ENCODE measurements around the gene F2RL3.

F2RL3 gene

DNA sequence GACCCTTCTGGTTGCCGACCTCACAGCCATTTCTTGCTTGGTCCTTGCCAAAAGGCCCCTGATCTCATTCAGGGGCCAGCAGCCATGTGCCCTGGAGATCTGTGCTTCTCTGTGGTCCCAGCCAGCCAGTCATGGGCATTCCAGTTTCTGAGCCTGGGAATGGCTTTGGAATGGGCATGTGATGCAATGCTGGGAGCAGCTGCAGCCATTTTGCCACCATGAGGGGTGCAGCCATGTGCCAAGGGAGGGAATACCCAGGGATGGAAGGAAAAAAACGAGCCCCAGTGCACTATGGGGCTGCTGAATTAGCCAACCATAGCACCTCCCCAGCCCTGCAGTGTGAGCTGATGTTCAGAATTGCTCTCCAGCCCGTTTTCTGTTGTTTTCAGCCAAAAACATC, 26.3 kb downstream of the F2RL3 start:
- Histone ChIP-seq H3K9me3 (replicated peaks in 1 of 2; ENCODE audit: control insufficient read depth in 2 of 2, insufficient read depth in 1 of 2, low read depth in 1 of 2, low read length in 2 of 2) (peaks cover 32 to 41% of the 10 kb centered on the region in 2 donors), H3K4me2 (ENCODE audit: insufficient read depth, low read length, poor library complexity, severe bottlenecking) (no peak overlapping the region), H2BK15ac (ENCODE audit: low read length) (no peak overlapping the region), H3K4me1 (ENCODE audit: control insufficient read depth in 2 of 2, insufficient read depth in 1 of 2, low read depth in 1 of 2, low read length in 2 of 2) (no peaks in the 10 kb centered on the region), H3K9ac (ENCODE audit: low read depth, low read length, poor library complexity) (no peak overlapping the region), H2BK5ac (ENCODE audit: low read length) (no peak overlapping the region), H3K27me3 (ENCODE audit: control insufficient read depth in 3 of 3, insufficient read depth in 3 of 3, low read depth in 1 of 3, low read length in 3 of 3) (no peaks in the 10 kb centered on the region), H3K18ac (ENCODE audit: low read length) (no peak overlapping the region), H2AK5ac (ENCODE audit: low read depth, low read length) (no peak overlapping the region), H3K14ac (ENCODE audit: low read length) (no peak overlapping the region), H3K4me3 (ENCODE audit: low read length in 2 of 2) (no peak overlapping the region), H3K23ac (ENCODE audit: low read depth, low read length, poor library complexity) (no peak overlapping the region), H2BK12ac (ENCODE audit: low read length) (no peak overlapping the region), H4K91ac (ENCODE audit: low read depth, low read length, poor library complexity) (no peak overlapping the region), H2AFZ (ENCODE audit: low read length) (no peak overlapping the region), H3K27ac (replicated peaks; ENCODE audit: low read length) (no peak overlapping the region), H2BK120ac (ENCODE audit: low read depth, low read length) (no peak overlapping the region), H4K8ac (ENCODE audit: low read depth, low read length) (no peak overlapping the region), H3K36me3 (replicated peaks in 1 of 2; ENCODE audit: control insufficient read depth in 2 of 2, insufficient read depth in 2 of 2, low read length in 2 of 2) (peaks cover 0 to 27% of the 10 kb centered on the region in 2 donors), H3K79me1 (ENCODE audit: low read depth, low read length) (no peaks in the 10 kb centered on the region), H3K4ac (ENCODE audit: low read length) (no peak overlapping the region)
- DNase-seq (ENCODE audit: low spot score), result no peak
- no CpG with 5 or more reads among the region's 3 CpGs for WGBS, 2 donors (ENCODE audit: extremely low coverage in 2 of 2, insufficient read length in 2 of 2, insufficient replicate concordance in 1 of 2)

DNA sequence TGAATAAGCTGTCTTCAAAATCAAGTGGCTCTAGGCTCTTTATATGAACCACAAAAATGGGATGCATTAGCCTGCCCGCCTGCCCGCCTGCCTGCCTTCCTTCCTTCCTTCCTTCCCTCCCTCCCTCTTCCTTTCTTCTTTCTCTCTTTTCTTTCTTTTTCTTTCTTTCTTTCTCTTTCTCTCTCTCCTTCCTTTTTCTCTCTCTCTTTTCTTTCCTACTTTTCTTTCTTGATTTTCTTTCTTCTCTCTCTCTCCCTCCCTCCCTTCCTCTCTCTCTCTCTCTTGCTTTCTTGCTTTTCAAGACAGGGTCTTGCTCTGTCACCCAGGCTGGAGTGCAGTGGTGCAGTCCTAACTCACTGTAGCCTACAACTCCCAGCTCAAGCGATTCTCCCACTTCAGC, 26.9 kb downstream of the F2RL3 start:
- H3K9ac ChIP-seq (ENCODE audit: low read depth, low read length, poor library complexity), result no peak overlapping the region
- peaks cover 0 to 23% of the 10 kb centered on the region in 2 donors for H3K36me3 ChIP-seq (replicated peaks in 1 of 2; ENCODE audit: control insufficient read depth in 2 of 2, insufficient read depth in 2 of 2, low read length in 2 of 2)
- no peak overlapping the region for H3K14ac ChIP-seq (ENCODE audit: low read length)

DNA sequence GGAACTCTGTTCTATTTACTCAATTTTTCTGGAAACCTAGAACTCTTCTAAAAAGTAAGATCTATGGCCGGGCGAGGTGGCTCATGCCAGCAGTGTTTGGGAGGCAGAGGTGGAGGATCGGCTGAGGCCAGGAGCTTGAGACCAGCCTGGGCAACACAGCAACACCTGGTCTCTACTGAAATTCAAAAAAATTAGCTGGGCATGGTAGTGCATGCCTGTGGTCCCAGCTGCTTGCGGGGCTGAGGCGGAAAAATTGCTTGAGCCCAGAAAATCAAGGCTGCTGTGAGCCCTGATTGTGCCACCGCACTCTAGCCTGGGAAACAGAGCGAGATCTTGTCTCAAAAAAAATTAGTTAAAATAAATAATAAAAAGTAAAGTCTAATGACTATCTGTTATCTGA, 28.6 kb downstream of the F2RL3 start:
- H3K4ac ChIP-seq (ENCODE audit: low read length), result no peak overlapping the region
- no peak overlapping the region for H3K4me3 ChIP-seq (ENCODE audit: low read length in 2 of 2)
- no peak overlapping the region for H2AFZ ChIP-seq (ENCODE audit: low read length)
- peaks cover 4 to 36% of the 10 kb centered on the region in 2 donors for H3K36me3 ChIP-seq (replicated peaks in 1 of 2; ENCODE audit: control insufficient read depth in 2 of 2, insufficient read depth in 2 of 2, low read length in 2 of 2)
- H2AK5ac ChIP-seq (ENCODE audit: low read depth, low read length), result no peak overlapping the region
- no peak overlapping the region for H2BK120ac ChIP-seq (ENCODE audit: low read depth, low read length)
- DNase-seq (ENCODE audit: low spot score), result no peak
- no peak overlapping the region for H4K91ac ChIP-seq (ENCODE audit: low read depth, low read length, poor library complexity)
- no peak overlapping the region for H2BK5ac ChIP-seq (ENCODE audit: low read length)
- H3K9me3 ChIP-seq (replicated peaks in 1 of 2; ENCODE audit: control insufficient read depth in 2 of 2, insufficient read depth in 1 of 2, low read depth in 1 of 2, low read length in 2 of 2), result peaks cover 22 to 34% of the 10 kb centered on the region in 2 donors
- no peak overlapping the region for H3K4me2 ChIP-seq (ENCODE audit: insufficient read depth, low read length, poor library complexity, severe bottlenecking)
- WGBS, 2 donors (ENCODE audit: extremely low coverage in 2 of 2, insufficient read length in 2 of 2, insufficient replicate concordance in 1 of 2), result no CpG with 5 or more reads among the region's 7 CpGs
- no peak overlapping the region for H2BK12ac ChIP-seq (ENCODE audit: low read length)
- H4K8ac ChIP-seq (ENCODE audit: low read depth, low read length), result no peak overlapping the region
- H3K18ac ChIP-seq (ENCODE audit: low read length), result no peak overlapping the region
- H3K79me1 ChIP-seq (ENCODE audit: low read depth, low read length), result no peaks in the 10 kb centered on the region
- H3K4me1 ChIP-seq (ENCODE audit: control insufficient read depth in 2 of 2, insufficient read depth in 1 of 2, low read depth in 1 of 2, low read length in 2 of 2), result no peaks in the 10 kb centered on the region
- H3K23ac ChIP-seq (ENCODE audit: low read depth, low read length, poor library complexity), result no peak overlapping the region
- no peak overlapping the region for H2BK15ac ChIP-seq (ENCODE audit: low read length)
- H3K27ac ChIP-seq (replicated peaks; ENCODE audit: low read length), result no peak overlapping the region
- no peaks in the 10 kb centered on the region for H3K27me3 ChIP-seq (ENCODE audit: control insufficient read depth in 3 of 3, insufficient read depth in 3 of 3, low read depth in 1 of 3, low read length in 3 of 3)
- H3K9ac ChIP-seq (ENCODE audit: low read depth, low read length, poor library complexity), result no peak overlapping the region
- H3K14ac ChIP-seq (ENCODE audit: low read length), result no peak overlapping the region

More for the DNA sequence above, 26.9 kb downstream of the F2RL3 start:
- H2AK5ac ChIP-seq (ENCODE audit: low read depth, low read length), result no peak overlapping the region
- H3K18ac ChIP-seq (ENCODE audit: low read length), result no peak overlapping the region
- no peak overlapping the region for H2BK120ac ChIP-seq (ENCODE audit: low read depth, low read length)
- H4K8ac ChIP-seq (ENCODE audit: low read depth, low read length), result no peak overlapping the region
- no CpG with 5 or more reads among the region's 3 CpGs for WGBS, 2 donors (ENCODE audit: extremely low coverage in 2 of 2, insufficient read length in 2 of 2, insufficient replicate concordance in 1 of 2)
- H3K23ac ChIP-seq (ENCODE audit: low read depth, low read length, poor library complexity), result no peak overlapping the region
- no peak for DNase-seq (ENCODE audit: low spot score)
- H3K27me3 ChIP-seq (ENCODE audit: control insufficient read depth in 3 of 3, insufficient read depth in 3 of 3, low read depth in 1 of 3, low read length in 3 of 3), result no peaks in the 10 kb centered on the region
- H2BK12ac ChIP-seq (ENCODE audit: low read length), result no peak overlapping the region
- no peak overlapping the region for H3K4me3 ChIP-seq (ENCODE audit: low read length in 2 of 2)
- H3K4me1 ChIP-seq (ENCODE audit: control insufficient read depth in 2 of 2, insufficient read depth in 1 of 2, low read depth in 1 of 2, low read length in 2 of 2), result no peaks in the 10 kb centered on the region
- H2AFZ ChIP-seq (ENCODE audit: low read length), result no peak overlapping the region
- H3K4ac ChIP-seq (ENCODE audit: low read length), result no peak overlapping the region
- H3K9me3 ChIP-seq (replicated peaks in 1 of 2; ENCODE audit: control insufficient read depth in 2 of 2, insufficient read depth in 1 of 2, low read depth in 1 of 2, low read length in 2 of 2), result peaks cover 30 to 38% of the 10 kb centered on the region in 2 donors
- H3K4me2 ChIP-seq (ENCODE audit: insufficient read depth, low read length, poor library complexity, severe bottlenecking), result no peak overlapping the region
- no peak overlapping the region for H3K27ac ChIP-seq (replicated peaks; ENCODE audit: low read length)
- no peaks in the 10 kb centered on the region for H3K79me1 ChIP-seq (ENCODE audit: low read depth, low read length)
- H2BK5ac ChIP-seq (ENCODE audit: low read length), result no peak overlapping the region
- H4K91ac ChIP-seq (ENCODE audit: low read depth, low read length, poor library complexity), result no peak overlapping the region
- no peak overlapping the region for H2BK15ac ChIP-seq (ENCODE audit: low read length)

- no peak overlapping the region for H4K8ac ChIP-seq (ENCODE audit: low read depth, low read length)
- H3K4me1 ChIP-seq (ENCODE audit: control insufficient read depth in 2 of 2, insufficient read depth in 1 of 2, low read depth in 1 of 2, low read length in 2 of 2), result no peaks in the 10 kb centered on the region
- H3K9ac ChIP-seq (ENCODE audit: low read depth, low read length, poor library complexity), result no peak overlapping the region
- H3K23ac ChIP-seq (ENCODE audit: low read depth, low read length, poor library complexity), result no peak overlapping the region
- peaks cover 2 to 14% of the 10 kb centered on the region in 2 donors for H3K9me3 ChIP-seq (replicated peaks in 1 of 2; ENCODE audit: control insufficient read depth in 2 of 2, insufficient read depth in 1 of 2, low read depth in 1 of 2, low read length in 2 of 2)
- no peak overlapping the region for H2BK12ac ChIP-seq (ENCODE audit: low read length)
- DNase-seq (ENCODE audit: low spot score), result no peak
- H3K27ac ChIP-seq (replicated peaks; ENCODE audit: low read length), result no peak overlapping the region
- no peak overlapping the region for H3K4me3 ChIP-seq (ENCODE audit: low read length in 2 of 2)
- H2BK5ac ChIP-seq (ENCODE audit: low read length), result no peak overlapping the region
- no peaks in the 10 kb centered on the region for H3K79me1 ChIP-seq (ENCODE audit: low read depth, low read length)
- H3K4me2 ChIP-seq (ENCODE audit: insufficient read depth, low read length, poor library complexity, severe bottlenecking), result no peak overlapping the region
- no peak overlapping the region for H2AFZ ChIP-seq (ENCODE audit: low read length)
- WGBS, 2 donors (ENCODE audit: extremely low coverage in 2 of 2, insufficient read length in 2 of 2, insufficient replicate concordance in 1 of 2), result no CpG with 5 or more reads among the region's 4 CpGs
- H3K27me3 ChIP-seq (ENCODE audit: control insufficient read depth in 3 of 3, insufficient read depth in 3 of 3, low read depth in 1 of 3, low read length in 3 of 3), result no peaks in the 10 kb centered on the region
- no peak overlapping the region for H3K14ac ChIP-seq (ENCODE audit: low read length)
- no peak overlapping the region for H3K18ac ChIP-seq (ENCODE audit: low read length)
- H2BK15ac ChIP-seq (ENCODE audit: low read length), result no peak overlapping the region
- H3K36me3 ChIP-seq (replicated peaks in 1 of 2; ENCODE audit: control insufficient read depth in 2 of 2, insufficient read depth in 2 of 2, low read length in 2 of 2), result peaks cover 4 to 28% of the 10 kb centered on the region in 2 donors
- H2BK120ac ChIP-seq (ENCODE audit: low read depth, low read length), result no peak overlapping the region
- H4K91ac ChIP-seq (ENCODE audit: low read depth, low read length, poor library complexity), result no peak overlapping the region
- H2AK5ac ChIP-seq (ENCODE audit: low read depth, low read length), result no peak overlapping the region
- H3K4ac ChIP-seq (ENCODE audit: low read length), result no peak overlapping the region
Measured at GRCh38 chr19:16919496-16919895, 30.7 kb downstream of the F2RL3 start.

All from neuronal stem cell (in vitro differentiated cells).